WTC11 (cell line): ENCODE results near the gene KIAA1958. TPM values are rescaled to one million over a fixed set of nuclear protein-coding genes. Genes with fewer than 3 reads are reported as not detected.

Source experiments
- ATAC-seq: fragments of 200-7000 bp; cut with Tn5 transposase; 2 replicates; pipeline ENCODE4 v1.10.0; 2021; ENCODE audit warnings: mild to moderate bottlenecking, moderate library complexity
- CTCF ChIA-PET: fragments of 300-600 bp; sonication (Branson Sonifier 250); formaldehyde crosslinking; loops from one replicate; lab custom pipeline; 2021; ENCODE audit warnings: antibody characterized with exemption; lab: Charles Lee
- POLR2A ChIA-PET: fragments of 350-600 bp; sonication (Branson Sonifier 250); formaldehyde crosslinking; loops from one replicate; lab custom pipeline; 2021; ENCODE audit warnings: antibody characterized with exemption; lab: Charles Lee
- DNase-seq: peaks from one replicate; pipeline ENCODE4 v3.0.0; 2021; ENCODE audit warnings: low spot score
- H3K27ac Mint-ChIP-seq: 2 replicates; pipeline ENCODE4 v1.8.0; 2021; ENCODE audit warnings: mixed read lengths
- H3K27me3 Mint-ChIP-seq: 2 replicates; pipeline ENCODE4 v1.8.0; 2021; ENCODE audit warnings: low read depth, mild to moderate bottlenecking, moderate library complexity, mixed read lengths
- H3K36me3 Mint-ChIP-seq: 2 replicates; pipeline ENCODE4 v1.8.0; 2021; ENCODE audit warnings: mixed read lengths
- H3K4me1 Mint-ChIP-seq: 2 replicates; pipeline ENCODE4 v1.8.0; 2022; ENCODE audit warnings: mixed read lengths
- H3K4me3 Mint-ChIP-seq: 2 replicates; pipeline ENCODE4 v1.8.0; 2021; ENCODE audit warnings: mild to moderate bottlenecking, moderate library complexity, mixed read lengths
- H3K9me3 Mint-ChIP-seq: 2 replicates; pipeline ENCODE4 v1.8.0; 2021; ENCODE audit warnings: mixed read lengths
- CREM ChIP-seq: sonication (generic); formaldehyde crosslinking; IDR thresholded peaks from 2 replicates; pipeline ENCODE4 v1.8.1; 2022; ENCODE audit warnings: mild to moderate bottlenecking, missing genetic modification reagents, moderate library complexity
- ELF4 ChIP-seq: sonication (generic); formaldehyde crosslinking; IDR thresholded peaks from 2 replicates; pipeline ENCODE4 v1.8.1; 2022; ENCODE audit warnings: low read depth, mild to moderate bottlenecking, moderate library complexity, missing genetic modification reagents
- EMX1 ChIP-seq: fragments of 250-450 bp; sonication (Bioruptor Pico); IDR thresholded peaks from 2 replicates; pipeline ENCODE4 v1.8.0; 2021; ENCODE audit warnings: mild to moderate bottlenecking
- GRHL2 ChIP-seq: fragments of 250-450 bp; sonication (Bioruptor Pico); IDR thresholded peaks from 2 replicates; pipeline ENCODE4 v1.8.0; 2022; ENCODE audit warnings: mild to moderate bottlenecking, moderate library complexity; ENCODE audit not compliant: insufficient replicate concordance, severe bottlenecking
- JAZF1 ChIP-seq: fragments of 250-450 bp; sonication (Bioruptor Pico); IDR thresholded peaks from 2 replicates; pipeline ENCODE4 v1.9.0; 2021; ENCODE audit warnings: moderate library complexity, mild to moderate bottlenecking, inconsistent platforms
- NR3C1 ChIP-seq: sonication (generic); formaldehyde crosslinking; conservative IDR thresholded peaks from 2 replicates; pipeline ENCODE4 v1.8.1; 2023; ENCODE audit warnings: low read depth, mild to moderate bottlenecking, missing genetic modification reagents
- STAT6 ChIP-seq: sonication (generic); formaldehyde crosslinking; conservative IDR thresholded peaks from 2 replicates; pipeline ENCODE4 v1.8.1; 2023; ENCODE audit warnings: mild to moderate bottlenecking, low read depth, missing genetic modification reagents, moderate library complexity
- ZBTB43 ChIP-seq: sonication (generic); formaldehyde crosslinking; IDR thresholded peaks from 2 replicates; pipeline ENCODE4 v1.8.1; 2023; ENCODE audit warnings: mild to moderate bottlenecking, missing genetic modification reagents
- ZNF281 ChIP-seq: sonication (generic); formaldehyde crosslinking; IDR thresholded peaks from 2 replicates; pipeline ENCODE4 v1.8.0; 2023; ENCODE audit warnings: mild to moderate bottlenecking, missing genetic modification reagents
- total RNA-seq: library from RNA; stranded (reverse); gene quantifications from 3 replicates; pipeline ENCODE4 v1.2.3, GENCODE V29; 2021
- TF ChIP-seq, protein P1 (sequence below): sonication (generic); formaldehyde crosslinking; IDR thresholded peaks from 2 replicates; pipeline ENCODE4 v1.8.1; 2023; ENCODE audit warnings: mild to moderate bottlenecking, missing genetic modification reagents, moderate library complexity
- TF ChIP-seq, protein P2 (sequence below): sonication (generic); formaldehyde crosslinking; IDR thresholded peaks from 2 replicates; pipeline ENCODE4 v1.8.0; 2022; ENCODE audit warnings: mild to moderate bottlenecking, missing genetic modification reagents

KIAA1958 gene
- total RNA-seq, 1 experiment from 2014 or later, result 41.0 TPM

- TF ChIP-seq, protein P1, sequence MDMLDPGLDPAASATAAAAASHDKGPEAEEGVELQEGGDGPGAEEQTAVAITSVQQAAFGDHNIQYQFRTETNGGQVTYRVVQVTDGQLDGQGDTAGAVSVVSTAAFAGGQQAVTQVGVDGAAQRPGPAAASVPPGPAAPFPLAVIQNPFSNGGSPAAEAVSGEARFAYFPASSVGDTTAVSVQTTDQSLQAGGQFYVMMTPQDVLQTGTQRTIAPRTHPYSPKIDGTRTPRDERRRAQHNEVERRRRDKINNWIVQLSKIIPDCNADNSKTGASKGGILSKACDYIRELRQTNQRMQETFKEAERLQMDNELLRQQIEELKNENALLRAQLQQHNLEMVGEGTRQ, result no peak
- TF ChIP-seq GRHL2 (no peak), ZNF281 (CRISPR knock-in tag) (no peak), EMX1 (CRISPR knock-in tag) (no peak)
- TF ChIP-seq, protein P2, sequence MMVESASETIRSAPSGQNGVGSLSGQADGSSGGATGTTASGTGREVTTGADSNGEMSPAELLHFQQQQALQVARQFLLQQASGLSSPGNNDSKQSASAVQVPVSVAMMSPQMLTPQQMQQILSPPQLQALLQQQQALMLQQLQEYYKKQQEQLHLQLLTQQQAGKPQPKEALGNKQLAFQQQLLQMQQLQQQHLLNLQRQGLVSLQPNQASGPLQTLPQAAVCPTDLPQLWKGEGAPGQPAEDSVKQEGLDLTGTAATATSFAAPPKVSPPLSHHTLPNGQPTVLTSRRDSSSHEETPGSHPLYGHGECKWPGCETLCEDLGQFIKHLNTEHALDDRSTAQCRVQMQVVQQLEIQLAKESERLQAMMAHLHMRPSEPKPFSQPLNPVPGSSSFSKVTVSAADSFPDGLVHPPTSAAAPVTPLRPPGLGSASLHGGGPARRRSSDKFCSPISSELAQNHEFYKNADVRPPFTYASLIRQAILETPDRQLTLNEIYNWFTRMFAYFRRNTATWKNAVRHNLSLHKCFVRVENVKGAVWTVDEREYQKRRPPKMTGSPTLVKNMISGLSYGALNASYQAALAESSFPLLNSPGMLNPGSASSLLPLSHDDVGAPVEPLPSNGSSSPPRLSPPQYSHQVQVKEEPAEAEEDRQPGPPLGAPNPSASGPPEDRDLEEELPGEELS, result no peak
Measured at GRCh38 chr9:112493393-112494137, 6.9 kb downstream of the KIAA1958 start (continued).

- no peak for ATAC-seq
- POLR2A ChIA-PET, result no interaction called here
- peaks cover 32% of the 10 kb centered on the region for H3K9me3 Mint-ChIP-seq
Measured at GRCh38 chr9:112494153-112494552, 7.5 kb downstream of the KIAA1958 start.

More at GRCh38 chr9:112494153-112494552, 7.5 kb downstream of the KIAA1958 start:
- CTCF ChIA-PET, result no interaction called here
- H3K27ac Mint-ChIP-seq, result no peak overlapping the region
- no peak for DNase-seq
- H3K4me1 Mint-ChIP-seq, result peaks cover 47% of the 10 kb centered on the region
- peaks cover 48% of the 10 kb centered on the region for H3K36me3 Mint-ChIP-seq
- no peak overlapping the region for H3K4me3 Mint-ChIP-seq
- TF ChIP-seq ELF4 (CRISPR knock-in tag) (no peak), NR3C1 (CRISPR knock-in tag) (no peak), STAT6 (CRISPR knock-in tag) (no peak), ZBTB43 (no peak), JAZF1 (CRISPR knock-in tag) (no peak), CREM (CRISPR knock-in tag) (no peak)
- TF ChIP-seq, protein P1, result no peak
- no peaks in the 10 kb centered on the region for H3K27me3 Mint-ChIP-seq
